OCI-M2 (cell line): Measurements from ENCODE around the gene HOXA4.

Source experiments
- DNase-seq: peaks from one replicate; lab custom pipeline; 2025; ENCODE audit not compliant: unreplicated experiment; lab: John Stamatoyannopoulos, UW

Gene HOXA4

DNA sequence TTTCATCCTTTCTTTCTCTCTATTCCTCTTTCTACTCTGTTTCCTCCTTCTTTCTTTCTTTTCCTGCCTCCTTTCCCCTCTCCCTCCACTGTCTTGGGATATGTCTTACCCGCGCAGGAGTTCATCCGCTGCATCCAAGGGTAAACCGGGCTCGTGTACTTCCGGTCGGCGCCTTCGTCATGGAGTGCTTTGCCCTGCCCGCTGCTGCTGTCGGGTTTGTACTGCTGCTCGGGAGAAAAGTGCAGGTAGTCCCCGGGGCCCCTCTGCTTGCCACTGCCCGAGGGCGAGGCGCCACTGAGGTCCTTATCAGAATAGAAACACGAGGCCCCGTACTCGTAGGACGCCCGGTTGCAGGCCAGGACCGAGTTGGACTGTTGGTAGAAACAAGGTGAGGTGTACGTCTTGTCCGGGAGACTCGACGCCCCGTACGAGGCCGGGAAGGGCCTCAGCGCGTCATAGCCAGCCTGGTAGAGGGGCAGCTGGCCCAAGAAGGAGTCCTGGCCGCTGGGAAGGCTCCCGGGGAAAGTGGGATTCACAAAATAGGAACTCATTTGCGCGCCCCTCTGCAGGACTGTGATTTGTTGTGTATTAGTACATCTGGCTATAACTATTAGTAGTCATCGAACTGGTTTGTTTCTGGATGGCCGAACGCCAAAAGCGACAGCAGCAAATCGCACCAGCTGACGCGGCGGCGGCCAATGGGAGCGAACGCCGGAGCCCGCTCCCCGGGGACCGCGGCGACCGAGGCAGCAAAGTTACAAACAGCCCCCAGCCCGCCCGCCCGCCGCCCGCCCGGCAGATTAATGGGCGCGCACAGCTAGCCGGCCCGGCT lies 16.9 kb upstream of the HOXA4 start, which contains the start of gene HOXA6:
HOXA6 (minus strand) TSS at position 576 of the 832 bp plus-strand sequence; CDS start at position 551, 25 bp downstream.
- DNase-seq: no peak

DNA sequence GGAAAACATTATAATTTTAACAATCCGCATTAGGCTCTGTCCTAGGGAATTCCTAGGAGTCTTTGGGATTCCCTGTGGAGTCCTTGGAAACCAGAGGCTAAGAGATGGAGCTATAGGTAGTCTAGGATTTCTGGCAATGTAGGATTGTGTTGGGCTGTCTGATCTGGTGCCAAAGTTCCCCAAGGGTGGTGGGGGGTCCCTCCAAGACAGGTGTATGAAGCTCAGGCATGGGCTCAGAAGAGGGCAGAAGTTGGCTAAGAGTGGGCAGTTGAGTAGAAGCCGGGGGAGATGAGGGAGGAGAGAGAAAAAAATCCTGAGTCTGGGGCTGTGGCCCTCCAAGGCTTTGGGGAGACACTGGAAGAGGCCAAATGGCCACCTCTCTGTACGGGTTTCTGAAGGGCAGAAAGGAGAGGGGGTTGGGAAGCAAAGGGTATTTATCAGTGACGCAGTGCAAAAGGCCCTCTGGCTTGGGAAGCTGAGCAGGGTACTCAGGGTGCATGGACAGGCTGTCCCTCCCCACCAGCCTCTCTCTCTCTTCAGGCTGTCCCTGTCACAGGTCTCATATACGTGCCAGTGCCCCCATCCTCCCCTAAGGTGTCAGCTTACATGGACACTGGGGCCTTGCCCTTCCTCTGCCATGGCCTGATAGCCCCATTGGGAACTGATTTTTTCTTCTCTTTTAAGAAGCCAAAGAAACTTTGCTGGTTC lies 16.1 kb upstream of the HOXA4 start:
- DNase-seq: no peak

DNA sequence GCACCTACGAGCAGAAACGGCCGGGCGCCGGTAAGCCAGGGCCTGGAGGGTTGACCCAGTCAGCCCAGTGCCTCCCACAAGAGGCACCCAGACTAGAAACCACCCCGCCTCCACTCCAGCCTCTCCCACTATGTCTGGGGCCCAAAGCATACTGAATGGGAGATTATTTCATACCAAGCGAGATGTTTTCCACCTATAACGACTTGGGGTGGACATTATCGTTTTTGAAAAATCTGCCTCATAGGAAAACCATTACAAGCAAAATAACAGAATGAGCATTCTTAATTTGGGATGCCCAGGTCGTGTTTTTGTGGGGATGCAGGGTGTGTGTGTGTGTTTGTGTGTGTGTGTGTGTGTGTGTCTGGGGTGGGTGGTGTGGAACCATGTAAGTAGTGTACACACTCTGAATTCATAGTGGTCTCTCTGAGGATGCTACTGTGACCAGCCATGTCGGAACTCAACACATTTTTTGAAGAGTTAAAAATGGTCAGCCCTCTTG lies 15.4 kb upstream of the HOXA4 start:
- no peak for DNase-seq

DNA sequence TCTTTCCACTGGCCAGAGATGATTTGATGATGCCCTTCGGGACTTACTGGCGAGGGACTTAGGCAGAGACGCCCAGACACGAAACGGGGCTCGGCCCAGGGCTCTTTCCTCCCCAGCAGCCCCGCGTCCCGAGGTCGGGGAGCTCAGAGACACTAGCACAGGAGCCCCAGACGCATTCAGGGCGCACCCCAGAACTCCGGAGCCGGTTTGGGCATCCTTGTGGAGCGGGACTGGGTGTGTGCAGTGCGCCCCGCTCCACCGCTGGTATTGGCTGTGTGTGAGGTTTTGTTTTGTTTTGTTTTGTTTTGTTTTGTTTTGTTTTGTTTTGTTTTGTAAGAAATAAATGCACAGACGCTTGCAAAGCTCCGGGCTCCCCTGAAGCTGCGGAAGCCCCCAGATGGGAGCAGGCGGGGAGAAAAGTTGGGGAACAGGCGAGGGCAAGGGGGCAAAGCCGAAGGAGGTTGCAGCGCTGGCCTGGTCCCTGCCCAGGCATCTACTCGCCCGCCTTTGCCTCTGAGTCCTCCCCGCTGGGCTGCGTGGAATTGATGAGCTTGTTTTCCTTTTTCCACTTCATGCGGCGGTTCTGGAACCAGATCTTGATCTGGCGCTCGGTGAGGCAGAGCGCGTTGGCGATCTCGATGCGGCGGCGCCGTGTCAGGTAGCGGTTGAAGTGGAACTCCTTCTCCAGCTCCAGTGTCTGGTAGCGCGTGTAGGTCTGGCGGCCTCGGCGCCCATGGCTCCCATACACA lies 14.8 kb upstream of the HOXA4 start:
- DNase-seq: no peak

DNA sequence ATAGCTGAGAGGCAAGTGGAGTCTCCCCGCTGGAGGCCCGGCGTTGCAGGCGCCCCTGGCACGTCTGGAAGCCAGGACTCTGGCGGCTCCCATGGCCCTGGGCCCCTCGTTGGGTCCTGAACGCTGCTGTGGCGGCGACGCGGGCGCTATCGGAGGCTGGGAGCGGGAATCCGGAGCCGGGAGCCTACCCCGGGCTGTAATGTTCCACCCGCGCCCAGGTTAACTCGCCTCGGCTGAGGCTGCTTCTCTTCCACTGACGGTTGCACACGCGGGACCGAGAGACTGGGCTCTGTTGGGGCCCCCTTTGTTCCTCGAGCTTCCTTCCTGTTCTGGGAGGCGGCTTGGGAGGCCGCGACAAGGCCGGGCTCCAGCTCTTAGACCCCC lies 14.2 kb upstream of the HOXA4 start:
- no peak for DNase-seq

DNA sequence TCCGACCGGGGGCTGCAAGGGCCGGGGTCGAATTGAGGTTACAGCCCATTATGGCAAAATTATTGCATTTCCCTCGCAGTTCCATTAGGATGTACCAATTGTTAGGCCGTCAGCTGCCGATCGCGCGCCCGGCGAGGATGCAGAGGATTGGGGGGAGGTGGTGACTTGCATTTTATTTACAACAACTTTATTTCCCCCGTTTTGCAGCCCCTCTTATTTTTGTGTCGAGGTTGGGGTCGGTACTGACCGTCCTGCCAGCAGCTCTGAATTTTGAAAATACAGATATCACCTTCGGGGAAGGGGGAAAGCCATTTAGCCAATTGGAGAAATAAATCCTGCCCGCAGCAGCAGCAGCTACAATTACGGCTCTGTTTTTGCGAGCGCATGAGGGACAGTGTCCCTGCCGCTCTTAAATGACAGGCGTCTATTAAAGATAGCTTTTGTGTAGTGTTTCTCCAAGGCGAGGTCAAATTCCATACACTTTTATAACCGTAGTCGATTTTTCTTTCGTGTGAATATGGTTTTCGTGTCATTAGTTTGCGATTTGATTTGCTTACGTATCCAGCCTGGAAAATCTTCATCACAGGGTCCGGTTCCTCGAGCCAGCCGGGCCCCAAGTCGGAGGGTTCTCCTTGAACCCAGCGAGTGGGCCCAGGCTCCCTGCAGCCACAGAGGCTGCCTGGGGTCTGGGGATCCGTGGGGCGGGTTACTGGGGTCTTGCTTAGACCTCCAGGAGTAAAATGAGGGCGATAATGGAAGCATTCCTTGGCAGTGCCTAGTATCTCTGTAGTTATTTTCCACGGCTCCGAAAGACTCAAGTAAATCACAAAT lies 13.6 kb upstream of the HOXA4 start:
- no peak for DNase-seq

DNA sequence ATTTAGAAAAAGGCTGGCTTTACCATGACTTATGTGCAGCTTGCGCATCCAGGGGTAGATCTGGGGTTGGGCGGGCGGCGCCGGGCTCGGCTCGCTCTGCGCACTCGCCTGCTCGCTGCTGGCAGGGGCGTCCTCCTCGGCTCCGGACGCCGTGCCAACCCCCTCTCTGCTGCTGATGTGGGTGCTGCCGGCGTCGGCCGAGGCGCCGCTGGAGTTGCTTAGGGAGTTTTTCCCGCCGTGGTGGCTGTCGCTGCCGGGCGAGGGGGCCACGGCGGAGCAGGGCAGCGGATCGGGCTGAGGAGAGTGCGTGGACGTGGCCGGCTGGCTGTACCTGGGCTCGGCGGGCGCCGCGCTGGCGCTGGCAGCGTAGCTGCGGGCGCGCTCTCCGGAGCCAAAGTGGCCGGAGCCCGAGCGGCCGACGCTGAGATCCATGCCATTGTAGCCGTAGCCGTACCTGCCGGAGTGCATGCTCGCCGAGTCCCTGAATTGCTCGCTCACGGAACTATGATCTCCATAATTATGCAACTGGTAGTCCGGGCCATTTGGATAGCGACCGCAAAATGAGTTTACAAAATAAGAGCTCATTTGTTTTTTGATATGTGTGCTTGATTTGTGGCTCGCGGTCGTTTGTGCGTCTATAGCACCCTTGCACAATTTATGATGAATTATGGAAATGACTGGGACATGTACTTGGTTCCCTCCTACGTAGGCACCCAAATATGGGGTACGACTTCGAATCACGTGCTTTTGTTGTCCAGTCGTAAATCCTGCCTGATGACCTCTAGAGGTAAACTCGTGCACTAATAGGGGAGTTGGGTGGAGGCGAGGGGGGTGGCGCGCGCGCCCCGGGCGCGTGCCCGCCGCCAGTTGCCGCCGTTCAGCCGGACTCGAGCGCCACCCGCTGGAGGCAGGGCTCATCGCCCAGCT lies 12.7 kb upstream of the HOXA4 start, which contains the start of gene HOXA5:
HOXA5 (minus strand) TSS at position 659 of the 927 bp plus-strand sequence; CDS start at position 585, 74 bp downstream.
- DNase-seq: no peak

DNA sequence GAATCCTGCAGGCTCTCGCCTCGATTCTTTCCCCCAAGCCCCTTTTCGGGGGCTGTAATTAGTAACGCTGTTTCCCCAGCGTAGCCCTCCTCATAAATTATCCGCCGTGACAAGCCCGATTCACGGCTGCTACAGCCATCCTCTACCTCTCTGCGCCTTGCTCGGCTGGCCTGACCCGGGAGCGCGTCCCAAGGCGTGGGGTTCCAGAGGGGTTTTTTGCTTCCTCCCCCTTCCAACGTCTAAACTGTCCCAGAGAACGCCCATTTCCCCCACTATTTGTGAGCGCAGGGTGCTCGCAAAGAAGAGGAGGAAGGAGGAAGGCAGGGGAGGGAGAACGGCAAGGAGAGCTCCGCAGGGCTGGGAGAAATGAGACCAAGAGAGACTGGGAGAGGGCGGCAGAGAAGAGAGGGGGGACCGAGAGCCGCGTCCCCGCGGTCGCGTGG lies 12.0 kb upstream of the HOXA4 start:
- no peak for DNase-seq

DNA sequence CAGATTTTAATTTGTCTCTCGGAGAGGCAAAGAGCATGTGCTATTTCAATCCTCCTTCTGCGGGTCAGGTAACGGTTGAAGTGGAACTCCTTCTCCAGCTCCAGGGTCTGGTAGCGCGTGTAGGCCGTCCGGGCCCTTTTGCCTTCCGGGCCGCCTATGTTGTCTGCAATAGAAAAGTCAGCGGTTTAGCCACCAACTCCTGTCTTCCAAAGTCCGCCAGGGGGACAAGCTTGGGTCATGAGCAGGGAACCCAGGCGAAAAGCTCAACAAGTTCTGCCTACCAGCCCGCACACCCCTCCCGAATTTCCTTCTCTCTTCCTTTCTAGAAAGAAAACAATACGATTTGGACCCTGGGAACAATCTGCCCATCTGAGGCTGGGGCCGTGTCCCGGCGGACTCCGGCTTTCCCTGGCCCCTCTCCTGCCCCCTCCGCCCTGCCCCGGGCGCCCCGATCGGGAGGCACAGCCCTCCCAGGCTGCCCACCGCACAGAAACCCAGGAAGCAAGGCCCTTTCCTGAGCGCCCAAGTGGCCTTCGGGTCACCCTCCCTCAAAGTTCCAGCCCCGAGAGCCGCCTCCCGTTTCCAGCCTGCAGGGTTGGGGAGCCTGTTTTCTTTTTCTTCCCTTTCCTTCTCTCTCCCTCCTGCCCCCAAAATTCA lies 11.5 kb upstream of the HOXA4 start:
- DNase-seq: no peak

DNA sequence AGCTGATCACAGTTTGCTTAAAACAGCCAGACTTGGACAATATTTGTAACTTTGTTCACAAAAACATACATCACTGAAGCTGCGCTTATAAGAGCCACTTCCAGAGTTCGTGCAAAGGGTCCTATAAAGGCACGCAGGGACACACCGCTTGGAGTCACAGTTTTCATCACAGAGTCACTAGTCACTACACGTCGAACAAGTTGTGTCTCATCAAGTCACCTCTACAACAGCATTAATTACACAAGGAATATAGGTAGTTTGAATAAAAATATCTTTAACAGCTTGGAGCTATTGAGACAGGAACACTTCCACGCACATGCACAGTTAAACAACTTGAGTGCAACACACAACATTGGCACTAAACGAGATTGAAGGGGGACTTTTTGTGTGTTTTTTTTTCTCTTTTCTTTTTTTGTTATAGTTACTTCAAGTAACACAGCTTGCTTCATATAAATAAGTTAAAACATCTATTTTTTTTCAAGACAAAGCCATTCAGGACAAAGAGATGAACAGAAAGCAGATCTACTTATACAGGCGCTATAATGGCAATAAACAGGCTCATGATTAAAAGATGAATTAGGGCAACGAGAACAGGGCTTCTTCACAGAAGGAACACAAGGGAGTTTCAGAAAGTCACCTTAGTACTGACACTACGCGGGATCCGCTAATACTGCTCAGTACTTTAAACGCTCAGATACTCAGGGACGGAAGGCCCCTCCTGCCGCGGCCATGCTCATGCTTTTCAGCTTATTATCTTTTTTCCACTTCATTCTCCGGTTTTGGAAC lies 10.8 kb upstream of the HOXA4 start:
- DNase-seq: no peak

DNA sequence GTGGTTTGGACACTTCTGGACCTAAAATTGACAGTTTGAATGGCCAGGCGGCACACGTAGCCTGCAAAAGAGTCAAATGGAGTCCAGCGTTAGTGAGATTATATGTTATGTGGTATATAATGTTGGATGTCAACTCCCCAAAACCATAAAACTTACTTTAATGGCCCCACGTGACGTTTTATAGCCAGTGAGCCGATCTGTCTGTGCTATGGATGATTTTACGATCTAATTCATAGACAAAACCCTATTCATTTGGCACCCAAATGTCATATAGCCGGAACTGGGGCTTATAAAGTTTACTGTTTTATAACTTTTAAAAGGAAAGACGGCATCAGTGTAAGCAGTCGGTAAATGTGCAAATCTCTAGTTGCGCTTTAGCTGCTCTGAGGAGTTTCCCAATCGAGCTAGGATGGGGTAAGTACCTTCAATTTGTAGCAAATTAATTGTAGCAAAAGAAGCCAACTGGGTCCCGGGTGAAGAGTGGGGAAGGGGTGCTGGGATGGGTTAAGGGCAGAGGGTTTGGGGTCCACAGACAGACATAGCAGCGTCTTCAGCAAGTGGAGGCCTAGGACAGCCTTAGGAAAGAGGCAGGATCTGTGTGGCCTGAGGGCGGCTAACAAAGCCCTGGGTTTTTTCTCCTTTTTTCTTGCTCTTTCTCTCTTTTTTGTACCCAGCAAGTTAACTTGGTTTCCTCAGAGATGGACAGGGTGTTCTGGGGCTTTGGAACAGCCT lies 9.7 kb upstream of the HOXA4 start:
- DNase-seq: no peak

DNA sequence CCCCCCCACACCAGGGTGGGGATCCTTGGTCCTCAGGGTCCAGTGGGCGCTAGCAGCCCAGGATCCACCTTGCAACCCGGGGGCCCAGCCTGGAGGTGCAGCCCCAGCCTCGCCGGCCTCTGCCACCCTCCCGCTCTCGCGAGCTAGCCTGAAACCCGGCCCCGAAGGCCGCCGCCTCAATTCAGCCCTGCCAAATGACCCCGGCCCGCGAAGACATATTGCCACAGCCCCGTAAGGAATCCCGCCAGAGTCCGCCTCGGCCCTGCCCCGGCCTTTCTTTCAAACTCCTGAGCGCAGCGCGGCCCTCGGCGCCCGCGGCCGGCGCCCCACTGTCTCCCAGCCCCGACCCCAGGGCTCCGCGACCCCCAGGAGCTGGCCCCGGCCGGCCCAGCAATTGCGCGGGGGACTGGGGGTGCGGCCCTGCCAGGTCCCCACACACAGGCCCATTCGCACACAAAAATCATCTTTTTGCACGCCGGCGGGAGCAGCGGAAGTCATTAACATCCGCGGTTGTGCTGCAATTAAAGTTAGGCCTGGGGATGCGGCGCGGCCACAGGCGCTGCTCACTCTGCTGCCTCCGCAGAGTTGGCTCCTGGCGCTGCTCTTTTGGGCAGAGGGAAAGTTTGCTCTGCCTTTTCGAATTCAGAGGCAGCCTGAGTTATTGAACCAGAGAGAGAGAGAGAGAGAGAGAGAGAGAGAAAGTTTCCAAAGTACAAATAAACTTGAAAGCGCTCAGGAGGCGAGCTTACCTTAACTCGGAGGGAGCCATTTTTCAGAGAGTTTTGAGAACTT lies 9.0 kb upstream of the HOXA4 start:
- no peak for DNase-seq

DNA sequence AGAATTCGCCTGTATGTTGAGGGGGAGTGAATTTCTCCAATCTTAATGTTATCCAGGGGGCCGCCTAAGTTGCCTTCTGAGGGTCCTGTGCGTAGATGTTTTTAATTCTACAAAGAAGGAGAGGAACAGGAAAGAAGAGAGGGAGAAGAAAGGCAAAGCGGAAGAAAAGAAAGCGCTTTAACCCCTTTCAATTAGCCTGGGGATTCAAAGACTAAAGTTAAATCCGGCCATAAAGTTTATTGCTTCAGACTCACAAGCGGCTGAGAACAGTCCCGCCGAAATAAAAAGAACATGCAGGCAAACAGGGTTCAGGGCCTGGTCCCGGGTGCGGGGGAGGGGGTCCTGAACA lies 8.4 kb upstream of the HOXA4 start:
- no peak for DNase-seq

DNA sequence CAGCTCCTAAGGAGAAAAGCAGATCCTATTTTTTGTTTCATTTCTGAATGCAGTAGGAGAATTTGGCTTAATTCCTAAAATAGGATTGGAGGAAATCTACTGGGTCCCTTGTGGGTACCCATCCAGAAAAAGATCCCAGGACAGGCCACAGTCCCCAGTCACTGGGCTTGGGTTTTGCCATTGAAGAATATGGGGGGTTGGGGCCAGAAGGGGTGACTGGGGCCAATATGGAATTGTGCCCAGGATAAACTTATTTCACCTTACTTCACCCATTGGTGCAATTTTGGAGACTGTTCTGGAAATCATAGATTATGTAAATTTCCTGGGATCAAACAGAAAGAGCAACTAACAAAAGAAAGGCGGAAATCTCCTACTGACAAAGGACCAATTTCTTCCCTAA lies 7.9 kb upstream of the HOXA4 start:
- no peak for DNase-seq

DNA sequence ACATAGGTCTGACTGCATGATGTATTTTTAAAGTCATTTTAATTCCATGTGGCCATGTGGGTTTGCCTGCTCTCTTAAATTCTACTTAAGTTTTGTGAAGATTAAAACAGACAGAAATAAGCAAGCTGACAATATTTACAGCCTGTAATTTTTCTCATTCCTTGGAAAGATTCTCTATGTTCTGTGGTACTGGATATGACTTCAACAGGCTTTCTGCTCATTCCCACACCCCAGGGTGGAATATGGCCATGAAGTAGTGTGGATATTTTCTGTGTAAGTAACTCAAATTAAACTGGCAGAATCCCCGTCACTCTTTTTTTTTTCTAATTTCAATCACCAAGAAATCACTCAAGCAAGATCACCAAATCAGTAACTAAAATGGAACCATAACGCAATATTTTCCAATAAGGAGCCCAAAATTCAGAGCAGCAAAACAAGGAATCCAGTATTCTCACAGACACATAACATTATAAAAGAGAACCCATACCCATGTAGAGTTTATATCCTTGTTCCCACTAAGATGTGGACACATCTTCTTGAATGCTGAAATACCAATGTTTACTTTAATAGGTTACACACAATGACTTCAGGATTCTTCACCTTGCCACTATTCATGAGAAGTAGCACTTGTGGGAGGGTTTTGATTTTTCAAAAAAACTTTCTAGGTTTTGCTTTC lies 7.2 kb upstream of the HOXA4 start:
- DNase-seq: no peak

DNA sequence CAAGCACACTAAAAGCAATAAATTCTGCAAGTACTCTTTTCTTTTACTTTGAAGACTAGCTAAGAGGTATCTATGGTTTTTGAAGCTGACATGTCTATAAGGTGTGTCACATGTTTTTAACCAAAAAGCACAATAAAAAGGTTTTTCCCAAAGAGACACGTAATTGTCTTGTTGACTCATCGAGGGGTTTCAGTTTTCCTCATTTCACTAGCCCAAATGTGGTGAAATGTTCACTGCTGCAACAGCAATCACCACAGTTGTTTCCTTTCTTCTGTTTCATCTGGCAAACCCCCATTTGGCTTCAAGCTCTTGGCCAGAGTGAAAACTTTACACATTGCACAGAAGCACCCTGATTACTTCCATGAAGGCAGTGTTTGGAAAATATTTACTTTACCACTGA lies 3.8 kb upstream of the HOXA4 start:
- DNase-seq: no peak
